Measurements from ENCODE around the gene CCP110.

DNA sequence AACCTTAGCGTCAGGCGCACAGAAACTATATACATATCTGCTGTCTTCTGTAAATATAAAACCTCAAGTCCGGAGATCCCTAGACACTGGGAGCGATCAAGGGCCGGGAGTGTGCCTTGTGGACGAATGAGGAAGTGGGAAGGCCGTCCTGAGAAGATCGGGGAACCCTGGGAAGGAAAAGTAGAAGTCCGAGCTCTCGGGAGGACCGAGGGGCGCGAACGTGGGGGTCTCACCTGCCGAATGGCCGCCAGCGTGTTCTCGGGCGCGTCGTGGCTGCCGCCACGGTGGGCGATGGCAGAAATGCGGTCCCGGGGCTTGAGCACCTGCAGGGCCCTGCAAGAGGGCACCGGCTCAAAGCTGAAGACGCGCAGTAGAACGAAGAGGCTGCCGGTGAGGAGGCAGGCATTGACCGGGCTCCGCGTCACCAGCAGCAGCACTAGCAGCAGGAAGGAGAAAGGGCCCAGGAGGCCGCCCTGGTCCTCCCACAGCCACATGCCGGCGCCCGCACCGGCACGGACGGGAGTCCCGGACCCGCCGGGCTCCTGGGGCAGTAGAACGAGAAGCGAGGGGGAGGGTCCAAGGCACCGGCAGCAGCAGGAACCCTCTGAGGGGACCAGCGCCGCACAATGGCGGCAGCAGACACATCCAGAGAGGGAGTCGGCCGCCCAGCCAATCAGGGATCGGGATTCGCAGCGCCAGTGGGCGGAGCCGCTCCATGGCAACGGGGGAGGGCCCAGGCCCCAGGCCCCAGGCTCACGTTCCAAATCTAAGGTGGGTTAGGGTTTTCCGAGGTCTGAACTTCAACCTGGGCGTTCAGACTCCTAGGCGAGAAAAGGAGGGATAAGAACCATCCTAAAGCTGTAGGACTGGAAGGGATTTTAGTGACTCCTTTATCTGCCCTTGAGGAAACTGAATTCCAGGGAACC, 2.0 kb upstream of the CCP110 start, which contains the start of gene GDE1:
- TF ChIP-seq, protein P1, sequence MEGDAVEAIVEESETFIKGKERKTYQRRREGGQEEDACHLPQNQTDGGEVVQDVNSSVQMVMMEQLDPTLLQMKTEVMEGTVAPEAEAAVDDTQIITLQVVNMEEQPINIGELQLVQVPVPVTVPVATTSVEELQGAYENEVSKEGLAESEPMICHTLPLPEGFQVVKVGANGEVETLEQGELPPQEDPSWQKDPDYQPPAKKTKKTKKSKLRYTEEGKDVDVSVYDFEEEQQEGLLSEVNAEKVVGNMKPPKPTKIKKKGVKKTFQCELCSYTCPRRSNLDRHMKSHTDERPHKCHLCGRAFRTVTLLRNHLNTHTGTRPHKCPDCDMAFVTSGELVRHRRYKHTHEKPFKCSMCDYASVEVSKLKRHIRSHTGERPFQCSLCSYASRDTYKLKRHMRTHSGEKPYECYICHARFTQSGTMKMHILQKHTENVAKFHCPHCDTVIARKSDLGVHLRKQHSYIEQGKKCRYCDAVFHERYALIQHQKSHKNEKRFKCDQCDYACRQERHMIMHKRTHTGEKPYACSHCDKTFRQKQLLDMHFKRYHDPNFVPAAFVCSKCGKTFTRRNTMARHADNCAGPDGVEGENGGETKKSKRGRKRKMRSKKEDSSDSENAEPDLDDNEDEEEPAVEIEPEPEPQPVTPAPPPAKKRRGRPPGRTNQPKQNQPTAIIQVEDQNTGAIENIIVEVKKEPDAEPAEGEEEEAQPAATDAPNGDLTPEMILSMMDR (IDR thresholded peaks at IDR 0.05), result peak in 1 of 6 experiments; percentile 24
- TF ChIP-seq POLR2A (IDR thresholded peaks at IDR 0.05), result peak in 3 of 4 donors; percentile 62 to 92 (median 80)
